ENCODE data around the gene KLF5.

KLF5 gene

GRCh38 chr13:73089213-73089612 lies 30.4 kb downstream of the KLF5 start:
- Histone ChIP-seq H3K27me3 (ENCODE audit: insufficient read depth, low read depth) (no peaks in the 10 kb centered on the region), H2AFZ (ENCODE audit: low read depth) (no peak overlapping the region), H4K20me1 (ENCODE audit: insufficient read depth) (no peaks in the 10 kb centered on the region), H3K9ac (no peak overlapping the region), H3K27ac (no peak overlapping the region), H3K4me3 (IDR thresholded peaks at IDR 0.05; ENCODE audit: insufficient read depth, low read depth, low read length) (no peak overlapping the region), H3K79me2 (ENCODE audit: insufficient read depth, low read depth) (no peaks in the 10 kb centered on the region), H3K4me1 (ENCODE audit: low read depth, poor library complexity, severe bottlenecking) (no peaks in the 10 kb centered on the region), H3K4me2 (no peak overlapping the region), H3K36me3 (ENCODE audit: insufficient read depth) (no peaks in the 10 kb centered on the region)
- TF ChIP-seq CTCF (conservative IDR thresholded peaks at IDR 0.05; ENCODE audit: low read depth, low read length) = no peak

- H3K4me2 ChIP-seq = no peak overlapping the region
- H3K79me2 ChIP-seq (ENCODE audit: insufficient read depth, low read depth) = no peaks in the 10 kb centered on the region
- no peak overlapping the region for H3K4me3 ChIP-seq (IDR thresholded peaks at IDR 0.05; ENCODE audit: insufficient read depth, low read depth, low read length)
- TF ChIP-seq CTCF (conservative IDR thresholded peaks at IDR 0.05; ENCODE audit: low read depth, low read length) = no peak
- no peak overlapping the region for H3K9ac ChIP-seq
- H3K27me3 ChIP-seq (ENCODE audit: insufficient read depth, low read depth) = no peaks in the 10 kb centered on the region
- H3K36me3 ChIP-seq (ENCODE audit: insufficient read depth) = no peaks in the 10 kb centered on the region
- no peak overlapping the region for H2AFZ ChIP-seq (ENCODE audit: low read depth)
- H4K20me1 ChIP-seq (ENCODE audit: insufficient read depth) = no peaks in the 10 kb centered on the region
- no peak overlapping the region for H3K27ac ChIP-seq
- no peaks in the 10 kb centered on the region for H3K4me1 ChIP-seq (ENCODE audit: low read depth, poor library complexity, severe bottlenecking)
Observed at GRCh38 chr13:73090116-73090822, 31.5 kb downstream of the KLF5 start.

GRCh38 chr13:73090823-73091187 lies 32.0 kb downstream of the KLF5 start:
- Histone ChIP-seq H3K36me3 (ENCODE audit: insufficient read depth) (no peaks in the 10 kb centered on the region), H4K20me1 (ENCODE audit: insufficient read depth) (no peaks in the 10 kb centered on the region), H3K9ac (no peak overlapping the region), H3K27me3 (ENCODE audit: insufficient read depth, low read depth) (no peaks in the 10 kb centered on the region), H2AFZ (ENCODE audit: low read depth) (no peak overlapping the region), H3K4me3 (IDR thresholded peaks at IDR 0.05; ENCODE audit: insufficient read depth, low read depth, low read length) (no peak overlapping the region), H3K27ac (no peak overlapping the region), H3K4me1 (ENCODE audit: low read depth, poor library complexity, severe bottlenecking) (no peaks in the 10 kb centered on the region), H3K79me2 (ENCODE audit: insufficient read depth, low read depth) (no peaks in the 10 kb centered on the region), H3K4me2 (no peak overlapping the region)
- no peak for TF ChIP-seq CTCF (conservative IDR thresholded peaks at IDR 0.05; ENCODE audit: low read depth, low read length)

- Histone ChIP-seq H3K27ac (no peak overlapping the region), H3K4me1 (ENCODE audit: low read depth, poor library complexity, severe bottlenecking) (no peaks in the 10 kb centered on the region), H3K36me3 (ENCODE audit: insufficient read depth) (no peaks in the 10 kb centered on the region), H3K9ac (no peak overlapping the region), H3K4me3 (IDR thresholded peaks at IDR 0.05; ENCODE audit: insufficient read depth, low read depth, low read length) (no peak overlapping the region), H3K4me2 (no peak overlapping the region), H3K79me2 (ENCODE audit: insufficient read depth, low read depth) (no peaks in the 10 kb centered on the region), H4K20me1 (ENCODE audit: insufficient read depth) (no peaks in the 10 kb centered on the region), H2AFZ (ENCODE audit: low read depth) (no peak overlapping the region), H3K27me3 (ENCODE audit: insufficient read depth, low read depth) (no peaks in the 10 kb centered on the region)
- TF ChIP-seq CTCF (conservative IDR thresholded peaks at IDR 0.05; ENCODE audit: low read depth, low read length) = no peak
Observed at GRCh38 chr13:73092829-73093228, 34.0 kb downstream of the KLF5 start.

Measured in KMS-11 (cell line).